Activated T-helper 1 cell treated with anti-CD3 and anti-CD28 coated beads, Interleukin-2, amount 50 U/mL, for 16 hours (primary cell): Measurements from ENCODE around the gene APH1B.
"Not testable (repeated sequence)": the region's sequence is repeated elsewhere in the genome, so short reads cannot be mapped to it uniquely, and the experiment has no call there.

Experiments used
- DNase-seq, 2 donors: peaks; one replicate each; pipeline ENCODE4 v3.0.0-alpha.2; 2020; ENCODE audit warnings: low read depth in 1 of 2, low spot score in 1 of 2

APH1B gene

DNA sequence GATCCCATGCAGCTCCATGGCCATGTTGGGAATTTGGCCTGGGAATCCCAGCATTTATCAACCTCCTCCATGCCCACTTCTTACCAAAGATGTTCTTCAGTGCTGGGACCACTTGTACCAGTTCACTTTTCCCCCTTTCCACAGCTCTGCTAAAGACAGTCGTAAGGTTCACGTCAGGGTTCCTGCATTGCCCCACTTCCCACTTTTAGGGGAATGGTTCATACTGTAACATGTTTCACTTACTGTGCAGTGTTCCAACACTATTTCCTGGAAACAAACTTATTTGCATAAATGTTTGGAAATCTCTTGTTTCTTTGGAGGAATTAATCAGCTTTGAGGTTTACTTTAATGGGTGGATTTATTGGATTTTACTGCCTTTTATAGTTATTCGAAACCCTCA lies 17.0 kb downstream of the APH1B start:
- DNase-seq: no peak

DNA sequence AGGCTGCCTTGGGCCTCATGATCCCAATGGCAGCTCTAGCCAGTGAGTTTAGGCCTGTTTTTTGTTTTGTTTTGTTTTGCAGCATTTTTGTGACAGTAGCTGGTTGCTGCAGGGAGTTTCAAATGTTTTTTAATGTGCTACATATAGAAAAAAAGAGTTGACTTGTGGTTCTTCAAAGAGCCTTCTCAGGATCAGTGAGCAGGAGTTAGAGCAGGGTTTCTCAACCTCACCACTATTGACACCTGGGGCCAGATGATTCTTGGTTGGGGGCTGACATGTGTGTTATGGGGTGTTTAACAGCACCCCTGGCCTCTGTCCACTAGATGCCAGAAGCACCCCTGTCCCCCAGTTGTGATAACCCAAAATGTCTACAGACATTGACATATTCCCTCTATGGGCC lies 17.9 kb downstream of the APH1B start:
- no peak for DNase-seq

- DNase-seq: no peak
Observed at GRCh38 chr15:63296195-63296594, 18.8 kb downstream of the APH1B start.

DNA sequence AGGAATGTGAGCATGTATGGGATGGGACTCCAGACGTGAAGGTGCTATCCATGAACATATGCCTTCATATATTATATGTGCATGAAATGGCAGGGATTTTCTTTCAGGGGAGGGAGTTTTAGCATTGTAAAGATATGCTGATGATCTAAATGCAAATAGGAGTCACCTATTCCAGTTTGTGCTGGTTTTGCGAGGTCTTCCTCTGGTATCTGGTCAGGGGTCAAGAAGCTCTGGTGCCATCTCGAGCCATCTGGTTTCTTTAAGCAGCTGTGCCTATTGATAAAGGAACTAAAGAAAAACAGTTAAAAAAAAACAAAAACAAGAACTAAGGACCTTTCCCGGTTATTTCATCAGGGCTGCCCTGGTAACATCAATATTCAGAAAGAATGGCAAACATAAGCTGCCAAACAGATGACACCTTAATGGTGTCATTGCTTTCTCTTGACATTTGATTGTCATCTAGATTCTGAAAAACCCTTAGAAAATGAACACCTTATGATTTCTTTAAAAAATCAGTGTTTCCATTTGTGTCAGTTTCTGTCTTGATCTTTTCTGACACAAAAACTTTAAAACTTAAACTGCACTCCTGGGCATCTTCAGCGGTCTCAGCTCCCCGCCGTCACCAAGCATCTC lies 22.7 kb downstream of the APH1B start:
- DNase-seq: no peak

GRCh38 chr15:63301088-63301487 lies 23.7 kb downstream of the APH1B start:
- DNase-seq: no peak

GRCh38 chr15:63305260-63305659 lies 27.9 kb downstream of the APH1B start:
- DNase-seq: no peak

DNA sequence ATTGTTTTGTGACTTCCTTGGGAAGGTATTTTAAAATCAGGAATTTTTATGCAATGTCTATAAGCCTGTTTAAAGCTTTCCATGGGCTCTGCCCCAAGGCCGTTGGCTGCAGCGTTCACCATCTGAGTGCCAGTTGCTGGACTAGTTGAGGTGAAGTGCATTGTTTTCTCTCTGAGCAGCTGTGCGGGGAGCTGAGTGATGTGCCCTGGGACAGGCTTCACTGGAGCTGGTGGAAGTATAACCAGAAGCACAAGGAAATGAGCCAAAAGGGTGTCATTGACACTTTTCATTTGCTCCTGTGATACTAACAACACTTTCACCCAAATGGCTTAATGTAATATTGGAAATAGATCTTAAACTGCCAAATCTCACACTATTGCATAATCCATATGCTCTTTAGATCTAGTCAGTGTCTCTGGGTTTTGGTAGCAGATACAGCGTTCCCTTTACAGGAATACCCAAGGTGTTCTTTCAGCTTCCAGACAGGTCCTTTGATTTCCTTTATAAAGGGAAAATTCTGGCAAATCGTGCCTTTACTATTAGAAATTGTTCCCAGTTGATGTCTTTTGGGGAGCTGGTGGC lies 29.2 kb downstream of the APH1B start:
- DNase-seq: no peak

- no peak for DNase-seq
Observed at GRCh38 chr15:63308491-63308890, 31.1 kb downstream of the APH1B start.

DNA sequence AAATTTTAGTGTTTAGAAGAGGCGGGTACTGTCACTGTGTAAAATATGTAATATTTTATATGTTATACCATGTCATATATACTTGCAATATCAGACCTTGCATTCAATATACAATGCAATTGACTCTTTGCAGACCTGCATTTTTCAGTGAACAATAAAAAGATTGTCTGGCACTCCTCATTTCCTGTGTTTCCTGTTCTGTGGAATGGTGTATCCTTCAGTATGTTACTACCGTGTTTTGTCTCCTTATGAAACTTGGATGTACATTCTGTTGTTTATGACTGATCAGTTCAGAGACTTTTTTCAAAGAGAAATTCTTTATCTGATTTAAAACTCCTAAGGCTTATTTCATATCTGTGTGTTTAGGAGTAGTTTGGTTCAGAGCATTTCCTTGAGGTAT lies 31.5 kb downstream of the APH1B start:
- DNase-seq: no peak

DNA sequence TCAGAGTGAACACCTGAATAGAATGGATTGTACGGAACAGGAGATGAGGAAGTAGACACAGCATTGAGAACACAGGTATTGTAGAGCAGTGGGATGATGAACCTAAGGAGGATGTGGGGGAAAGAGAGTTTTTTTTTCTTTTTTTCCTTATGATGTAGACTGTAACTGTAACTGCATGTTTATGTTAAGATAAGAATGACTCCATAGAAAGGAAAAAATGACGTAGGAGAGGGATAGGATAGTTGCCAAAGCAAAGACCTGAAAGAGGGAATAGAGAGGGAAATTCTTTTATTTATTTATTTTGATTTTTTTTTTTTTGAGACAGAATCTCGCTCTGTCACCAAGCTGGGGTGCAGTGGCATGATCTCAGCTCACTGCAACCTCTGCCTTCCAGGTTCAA lies 33.2 kb downstream of the APH1B start:
- DNase-seq: no peak

DNA sequence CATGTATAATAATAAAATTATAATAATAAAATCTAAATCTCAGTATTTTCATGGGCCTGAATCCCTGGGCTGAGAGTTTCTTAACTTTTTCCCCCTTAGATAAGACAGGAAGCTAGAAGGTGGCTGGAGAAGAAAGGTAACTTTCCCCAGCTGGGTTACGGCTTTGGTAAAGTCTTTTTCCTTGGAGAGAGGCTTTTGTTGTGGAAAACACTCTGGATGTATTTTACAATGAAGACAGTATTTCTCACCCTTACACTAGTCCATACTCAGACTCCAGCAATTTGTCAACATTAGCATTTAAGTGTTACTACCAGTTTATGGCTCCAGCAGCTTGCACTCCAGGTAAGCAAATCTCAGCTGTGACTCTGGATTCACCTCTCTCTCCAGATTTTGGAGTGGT lies 34.9 kb downstream of the APH1B start:
- no peak for DNase-seq

DNA sequence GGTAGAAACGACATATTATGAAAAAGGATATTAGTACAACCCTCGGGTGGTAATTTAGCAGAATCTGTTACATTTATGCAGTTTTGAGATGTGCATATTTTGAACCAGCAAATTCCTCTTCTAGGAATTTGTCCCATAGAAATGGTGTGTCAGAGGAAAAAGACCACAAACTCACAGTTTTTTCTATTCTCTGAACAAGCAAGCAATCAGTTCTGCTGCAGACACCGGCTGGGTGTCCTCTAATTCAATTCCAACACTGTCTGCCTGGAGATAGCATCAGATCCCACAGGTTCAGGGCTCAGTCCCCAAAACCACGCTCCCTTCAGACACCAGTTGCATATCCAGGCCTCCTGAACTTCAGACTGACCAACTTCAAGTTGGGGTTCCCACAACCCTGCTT lies 36.4 kb downstream of the APH1B start:
- no peak for DNase-seq

DNA sequence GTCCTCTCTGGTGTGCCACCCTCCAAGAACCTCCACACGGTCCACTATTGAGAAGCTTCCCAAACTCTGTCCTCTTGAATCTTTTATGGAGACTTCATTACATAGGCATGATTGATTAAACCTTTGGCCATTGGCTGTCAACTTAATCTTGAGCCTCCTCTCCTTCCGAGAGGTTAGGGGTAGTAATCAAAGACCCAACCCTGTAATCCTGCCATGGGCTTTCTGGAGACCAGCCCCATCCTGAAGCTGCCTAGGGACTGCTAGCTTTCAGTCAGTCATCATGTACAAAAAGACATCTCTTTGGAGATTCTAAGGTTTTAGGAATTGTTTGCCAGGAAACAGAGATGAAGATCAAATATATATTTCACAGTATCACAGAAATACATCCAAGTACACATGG lies 37.0 kb downstream of the APH1B start:
- no peak for DNase-seq

- DNase-seq: no peak
Observed at GRCh38 chr15:63318344-63318743, 40.9 kb downstream of the APH1B start.

DNA sequence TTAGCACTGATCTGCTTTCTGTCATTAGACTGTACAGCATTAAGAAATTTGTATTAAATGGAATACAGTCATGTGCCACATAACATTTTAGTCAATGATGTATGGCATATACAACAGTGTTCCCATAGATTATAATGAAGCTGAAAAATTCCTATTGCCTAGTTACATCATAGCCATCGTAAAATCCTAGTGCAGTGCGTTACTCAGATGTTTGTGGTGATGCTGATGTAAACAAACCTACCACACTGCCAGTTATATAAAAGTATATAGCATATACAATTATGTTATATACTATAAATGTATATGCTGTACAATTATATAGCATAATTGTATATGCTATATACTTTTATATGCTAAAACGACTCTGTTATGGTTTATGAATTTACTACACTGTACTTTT lies 41.7 kb downstream of the APH1B start:
- DNase-seq: no peak

- DNase-seq: not testable (repeated sequence)
Observed at GRCh38 chr15:63320446-63320845, 43.0 kb downstream of the APH1B start.

DNA sequence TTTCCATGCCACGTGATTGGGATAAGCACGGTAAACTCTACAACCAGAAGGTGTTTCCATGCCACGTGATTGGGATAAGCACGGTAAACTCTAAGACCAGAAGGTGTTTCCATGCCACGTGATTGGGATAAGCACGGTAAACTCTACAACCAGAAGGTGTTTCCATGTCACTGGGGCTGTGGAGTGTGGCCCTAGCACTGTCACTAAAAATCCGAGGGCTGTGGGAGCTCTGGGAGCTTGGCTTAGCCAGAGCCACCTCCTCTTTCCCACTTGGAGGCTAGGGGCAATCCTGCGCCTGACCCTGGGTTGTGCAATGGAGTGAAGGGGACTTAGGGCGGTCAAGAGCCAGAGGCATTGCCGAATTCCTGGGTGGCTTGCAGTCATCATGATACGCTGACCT lies 43.6 kb downstream of the APH1B start:
- DNase-seq: not testable (repeated sequence)

DNA sequence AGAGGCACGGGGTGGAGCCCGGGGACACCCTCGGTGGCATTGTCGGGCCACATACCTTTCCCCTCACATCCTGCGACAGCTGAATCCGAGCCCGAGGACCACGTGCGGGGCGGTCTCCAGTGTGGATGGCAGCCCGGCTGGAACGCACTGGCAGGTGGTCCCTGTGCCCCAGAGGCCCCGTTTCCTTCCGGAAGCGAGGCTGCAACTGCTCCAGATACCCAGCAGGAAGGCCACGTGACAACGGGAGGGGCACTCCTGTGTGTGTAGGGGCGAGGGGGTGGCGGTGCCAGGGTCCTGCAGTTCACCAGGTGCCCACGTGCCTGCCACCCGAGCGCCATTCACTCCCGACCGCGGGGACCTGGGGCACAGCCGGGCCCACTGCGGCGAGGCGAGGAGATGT lies 44.1 kb downstream of the APH1B start:
- DNase-seq: no peak

GRCh38 chr15:63322541-63322940 lies 45.1 kb downstream of the APH1B start:
- DNase-seq: no peak

DNA sequence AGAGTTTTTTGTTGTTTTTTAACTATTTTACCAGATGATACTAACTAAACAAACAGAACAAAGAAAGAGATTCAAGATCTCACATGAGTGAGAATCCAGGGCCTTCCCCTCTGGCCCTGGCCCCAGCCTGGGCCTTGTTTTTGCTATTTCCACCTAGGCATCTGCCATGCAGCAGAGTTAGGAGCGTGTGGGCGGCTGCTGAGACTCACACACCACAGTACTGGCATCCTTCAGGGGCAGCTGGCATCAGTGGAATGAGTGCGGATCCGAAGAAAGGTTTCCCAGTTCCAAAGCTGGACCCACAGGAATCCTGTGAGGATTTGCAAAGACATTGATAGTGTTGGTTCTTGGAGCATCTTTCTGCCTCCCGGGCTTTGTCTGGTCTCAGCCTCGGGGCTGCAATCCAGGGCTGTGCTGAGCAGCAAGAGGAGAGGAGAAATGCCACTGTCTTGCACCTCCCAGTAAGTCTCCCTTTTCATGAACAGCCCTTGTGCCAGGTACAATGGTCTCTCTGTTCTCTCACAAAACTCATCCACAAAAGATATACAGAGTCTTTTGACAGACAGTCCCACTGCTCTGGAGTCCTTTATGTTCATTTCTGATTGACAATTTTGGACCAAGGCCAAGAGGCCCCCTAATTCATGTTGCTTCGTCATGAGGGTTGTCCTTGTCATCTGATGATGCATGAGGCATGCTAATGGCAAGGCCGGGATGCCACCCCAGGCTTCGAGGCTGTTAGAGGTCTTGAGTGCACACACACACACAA lies 46.6 kb downstream of the APH1B start:
- no peak for DNase-seq

GRCh38 chr15:63324770-63325169 lies 47.4 kb downstream of the APH1B start:
- no peak for DNase-seq

DNA sequence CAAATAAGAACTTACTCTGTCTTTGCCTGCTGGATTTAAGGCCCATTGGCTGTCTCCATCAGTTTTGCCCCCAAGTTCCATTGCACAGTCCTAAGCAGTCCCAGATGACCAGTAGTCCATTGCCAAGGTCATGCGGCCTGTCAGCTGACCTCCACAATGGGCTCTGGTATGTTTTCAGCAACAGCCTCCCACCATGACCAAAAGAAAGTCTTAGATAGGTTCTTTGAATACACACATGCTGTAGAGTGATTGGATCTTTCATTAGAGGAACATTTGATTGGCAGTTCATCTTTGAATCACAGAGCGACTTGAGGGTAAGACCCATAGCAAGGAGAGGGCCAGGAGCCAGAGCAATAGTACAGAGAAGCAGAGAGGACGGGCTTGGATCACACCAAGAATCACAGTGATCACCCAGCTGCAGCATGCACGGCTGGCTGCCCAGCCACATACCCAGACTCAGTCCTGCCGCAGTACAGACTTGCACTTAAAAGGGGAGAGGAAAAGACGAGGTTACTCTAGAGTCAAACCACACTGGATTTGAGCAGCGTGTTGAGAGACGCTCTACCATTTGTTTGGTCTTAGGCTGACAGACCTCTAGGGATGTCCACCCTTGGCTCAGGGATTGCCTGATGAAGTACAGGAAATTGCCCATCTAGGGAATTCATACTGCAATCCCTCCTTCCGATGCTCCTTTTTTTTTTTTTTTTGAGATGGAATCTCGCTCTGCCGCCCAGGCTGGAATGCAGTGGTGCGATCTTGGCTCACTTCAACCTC lies 50.4 kb downstream of the APH1B start:
- DNase-seq: no peak
